HG03520 (cell line): ENCODE measurements around the gene BLACAT1.
"Not testable (repeated sequence)": the region's sequence is repeated elsewhere in the genome, so short reads cannot be mapped to it uniquely, and the experiment has no call there.

Experiments used
- ATAC-seq: cut with Tn5 transposase; IDR thresholded peaks from one replicate; pipeline ENCODE4 v1.9.1; 2021; ENCODE audit warnings: mild to moderate bottlenecking, moderate library complexity; ENCODE audit not compliant: unreplicated experiment

The BLACAT1 gene

GRCh38 chr1:205442051-205442725 lies 13.7 kb downstream of the BLACAT1 start:
- no peak for ATAC-seq

- no peak for ATAC-seq
Measured at GRCh38 chr1:205441716-205442050, 14.2 kb downstream of the BLACAT1 start.

DNA sequence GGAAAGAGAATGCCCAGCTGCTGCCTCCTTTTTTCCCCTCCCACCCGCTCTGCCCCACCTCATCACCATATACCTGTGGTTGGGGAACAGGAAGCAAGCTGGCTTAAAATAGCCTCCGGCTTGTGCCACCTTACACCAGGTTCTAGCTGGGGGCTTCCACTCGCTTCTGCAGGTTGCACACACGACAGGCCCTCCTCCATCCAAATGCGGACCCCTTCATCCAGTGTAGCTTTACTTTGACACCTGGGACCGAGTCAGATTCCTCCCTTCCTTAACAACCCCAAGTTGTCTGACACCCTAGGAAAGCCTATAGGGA lies 14.6 kb downstream of the BLACAT1 start:
- no peak for ATAC-seq

DNA sequence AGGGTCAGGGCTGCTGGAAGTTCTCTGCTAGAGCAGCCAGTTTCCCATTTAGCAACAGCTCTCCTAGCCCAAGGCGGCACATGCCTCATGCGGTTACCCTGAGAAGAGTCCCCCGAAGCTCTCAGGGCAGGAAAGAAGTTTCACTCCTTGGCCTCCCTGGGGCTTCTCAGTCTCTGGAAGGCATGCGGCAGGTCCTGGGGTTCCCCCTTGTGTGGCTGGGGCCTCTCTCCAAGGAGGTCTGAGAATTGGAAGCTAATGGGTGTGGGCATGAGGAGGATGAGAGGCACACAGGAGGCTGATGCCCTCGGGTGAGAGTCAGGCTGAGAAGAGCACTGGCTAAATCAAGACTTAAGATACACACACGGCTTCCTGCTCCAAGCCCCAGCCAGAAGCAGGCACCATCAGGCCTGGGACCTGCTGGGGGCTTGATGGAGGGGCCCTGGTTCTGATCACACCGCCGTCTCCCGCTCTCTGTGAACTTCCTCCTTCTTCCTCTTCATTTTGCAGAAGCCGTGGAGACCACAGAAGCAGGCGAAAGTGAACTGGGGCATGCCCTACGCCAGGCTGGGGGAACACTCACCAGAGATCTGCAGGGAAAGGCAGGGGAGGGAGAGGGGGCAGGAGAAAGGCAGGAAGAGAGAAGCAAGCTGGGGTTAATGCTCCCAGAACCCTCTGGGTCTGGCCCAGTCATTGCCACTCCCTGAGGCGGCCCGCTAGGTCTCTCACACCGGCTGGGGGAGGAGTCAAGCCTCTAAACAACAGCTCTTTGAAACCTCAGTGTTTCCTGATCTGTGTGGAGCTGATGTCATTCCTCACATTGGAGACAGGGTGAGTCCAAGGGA lies 15.1 kb downstream of the BLACAT1 start:
- ATAC-seq: no peak

DNA sequence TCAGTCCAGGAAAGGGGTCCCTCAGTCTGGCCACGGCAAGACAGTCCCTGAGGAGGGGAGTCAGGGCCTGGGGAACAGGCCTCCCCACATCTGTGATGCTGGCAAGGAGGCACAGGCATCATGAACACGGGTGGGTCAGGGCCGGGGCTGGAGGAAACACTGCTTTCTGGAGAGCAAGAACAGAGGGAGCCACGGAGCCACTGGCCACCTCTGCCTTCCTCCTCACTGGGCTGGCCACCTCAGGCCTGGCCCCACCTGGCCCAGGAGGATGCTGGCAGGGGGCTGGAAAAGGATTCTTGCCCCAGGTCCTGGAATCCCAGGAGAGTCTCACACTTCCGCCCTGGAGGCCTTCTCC lies 15.7 kb downstream of the BLACAT1 start:
- ATAC-seq: no peak

GRCh38 chr1:205438213-205439158 lies 17.4 kb downstream of the BLACAT1 start:
- no peak for ATAC-seq

DNA sequence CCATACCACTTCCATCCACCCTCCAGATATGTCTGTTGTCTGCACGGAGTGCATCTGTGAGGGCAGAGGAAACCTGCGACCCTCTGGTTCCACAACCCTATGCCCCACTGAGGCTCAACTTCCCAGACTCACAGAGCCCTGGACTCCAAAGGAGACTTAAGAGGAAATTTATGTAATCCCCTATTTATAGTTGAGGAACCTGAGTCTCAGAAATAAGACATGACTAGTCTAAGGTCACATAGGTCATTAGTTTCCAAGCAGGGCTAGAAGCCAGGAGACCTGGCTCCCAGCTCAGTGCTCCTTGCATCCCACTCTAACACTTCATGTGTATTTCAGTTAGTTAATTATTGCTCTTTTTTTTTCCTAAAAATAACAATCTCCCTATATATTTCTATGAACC lies 18.3 kb downstream of the BLACAT1 start:
- no peak for ATAC-seq

GRCh38 chr1:205436776-205437410 lies 19.0 kb downstream of the BLACAT1 start:
- no peak for ATAC-seq

DNA sequence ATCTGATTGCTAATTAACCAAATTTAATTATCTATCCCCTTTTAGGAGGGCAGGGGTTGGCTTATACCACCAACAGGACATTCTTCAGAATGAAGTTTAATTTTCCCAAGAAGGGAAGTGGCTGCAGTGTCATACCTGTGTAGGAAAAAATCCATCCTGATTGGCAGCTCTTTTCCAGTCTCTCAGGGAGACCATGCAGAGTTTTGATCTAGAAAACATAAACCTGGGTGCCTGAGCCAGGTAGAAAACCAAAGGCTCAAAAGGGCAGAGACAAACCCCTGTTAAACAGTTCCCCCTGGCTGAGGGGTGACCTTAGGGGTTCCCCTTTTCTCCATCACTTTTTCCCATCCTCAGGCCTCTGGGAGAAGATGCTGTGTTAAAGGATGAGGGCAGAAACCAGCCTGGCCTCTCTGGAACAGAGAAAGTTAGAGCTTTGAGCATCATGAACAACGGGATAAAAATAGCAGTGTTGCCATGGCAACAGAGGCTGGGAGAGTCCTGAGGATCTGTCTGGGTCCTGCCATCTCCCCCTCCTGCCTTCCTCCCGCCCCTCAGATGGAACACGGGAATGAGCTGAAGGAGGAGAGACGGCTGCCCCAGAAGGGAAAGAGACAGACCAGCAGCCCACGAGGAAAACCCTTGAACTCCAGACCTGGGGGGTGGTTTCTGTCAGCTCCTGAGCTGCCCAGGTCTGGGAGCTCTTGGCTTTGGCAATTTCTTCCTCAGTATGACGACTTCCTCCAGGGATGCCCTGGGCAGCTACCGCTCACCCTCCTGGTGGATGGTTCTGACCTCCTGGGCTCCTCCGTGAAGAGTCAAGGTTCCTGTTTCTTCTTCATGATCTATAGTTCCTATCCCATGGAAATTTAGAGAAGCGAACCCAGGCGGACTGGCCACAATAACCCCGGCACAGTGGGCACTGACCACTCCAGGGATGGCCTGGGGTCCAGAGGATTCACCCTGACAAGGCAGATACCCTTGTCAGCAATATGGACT lies 20.0 kb downstream of the BLACAT1 start:
- ATAC-seq: no peak

DNA sequence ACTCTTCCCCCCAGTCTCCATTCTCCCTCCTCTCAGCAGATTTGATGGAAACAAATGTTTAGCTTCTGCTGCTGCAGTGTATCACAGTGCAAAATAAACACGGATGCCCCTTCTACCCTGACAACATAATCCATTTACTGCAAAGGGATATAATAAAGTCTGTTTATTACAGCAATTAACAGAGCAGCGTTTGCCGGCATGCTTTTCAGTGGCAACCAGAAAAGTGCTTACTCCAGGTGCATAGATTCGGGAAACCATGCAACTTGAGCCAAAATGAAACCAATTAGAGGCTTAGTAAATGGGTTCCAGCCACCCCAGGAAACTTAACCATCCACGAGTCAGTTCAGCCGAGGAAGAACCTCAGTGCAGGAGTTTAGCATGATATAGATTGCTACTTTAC lies 21.1 kb downstream of the BLACAT1 start:
- no peak for ATAC-seq

DNA sequence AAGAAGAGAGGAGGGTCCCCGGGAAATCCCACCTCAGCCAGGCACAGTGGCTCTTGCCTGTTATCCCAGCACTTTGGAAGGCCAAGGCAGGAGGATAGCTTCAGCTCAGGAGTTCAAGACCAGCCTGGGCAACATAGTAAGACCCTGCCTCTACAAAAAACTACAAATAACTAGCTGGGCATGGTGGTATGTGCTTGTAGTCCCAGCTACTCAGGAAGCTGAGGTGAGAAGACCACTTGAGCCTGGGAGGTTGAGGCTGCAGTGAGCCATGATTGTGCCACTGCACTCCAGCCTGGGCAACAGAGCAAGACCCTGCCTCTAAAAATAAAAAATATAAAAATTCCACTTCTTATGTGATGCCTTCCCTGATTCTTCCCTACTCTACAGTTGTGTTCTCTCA lies 23.2 kb downstream of the BLACAT1 start:
- not testable (repeated sequence) for ATAC-seq

DNA sequence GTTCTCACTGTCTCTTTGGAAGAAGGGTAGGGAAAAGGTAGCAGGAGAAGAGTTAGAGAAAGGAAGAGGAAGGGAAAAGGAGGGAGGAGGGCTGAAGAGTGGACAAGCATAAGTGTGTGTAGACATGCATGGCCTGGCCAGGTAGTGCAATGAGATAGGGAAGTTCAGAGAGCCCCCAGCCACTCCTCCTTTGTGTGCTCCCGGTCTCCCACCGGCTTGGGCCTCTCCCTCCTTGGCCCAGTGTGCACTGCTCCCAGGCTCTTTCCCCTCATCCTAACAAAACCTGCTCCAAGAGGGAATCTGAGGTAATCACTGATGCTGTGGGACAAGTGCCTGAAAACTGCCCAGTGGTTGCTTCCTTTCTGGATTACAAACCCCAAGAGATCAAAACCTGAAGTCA lies 23.7 kb downstream of the BLACAT1 start:
- no peak for ATAC-seq

- no peak for ATAC-seq
Measured at GRCh38 chr1:205430696-205431305, 25.0 kb downstream of the BLACAT1 start.

DNA sequence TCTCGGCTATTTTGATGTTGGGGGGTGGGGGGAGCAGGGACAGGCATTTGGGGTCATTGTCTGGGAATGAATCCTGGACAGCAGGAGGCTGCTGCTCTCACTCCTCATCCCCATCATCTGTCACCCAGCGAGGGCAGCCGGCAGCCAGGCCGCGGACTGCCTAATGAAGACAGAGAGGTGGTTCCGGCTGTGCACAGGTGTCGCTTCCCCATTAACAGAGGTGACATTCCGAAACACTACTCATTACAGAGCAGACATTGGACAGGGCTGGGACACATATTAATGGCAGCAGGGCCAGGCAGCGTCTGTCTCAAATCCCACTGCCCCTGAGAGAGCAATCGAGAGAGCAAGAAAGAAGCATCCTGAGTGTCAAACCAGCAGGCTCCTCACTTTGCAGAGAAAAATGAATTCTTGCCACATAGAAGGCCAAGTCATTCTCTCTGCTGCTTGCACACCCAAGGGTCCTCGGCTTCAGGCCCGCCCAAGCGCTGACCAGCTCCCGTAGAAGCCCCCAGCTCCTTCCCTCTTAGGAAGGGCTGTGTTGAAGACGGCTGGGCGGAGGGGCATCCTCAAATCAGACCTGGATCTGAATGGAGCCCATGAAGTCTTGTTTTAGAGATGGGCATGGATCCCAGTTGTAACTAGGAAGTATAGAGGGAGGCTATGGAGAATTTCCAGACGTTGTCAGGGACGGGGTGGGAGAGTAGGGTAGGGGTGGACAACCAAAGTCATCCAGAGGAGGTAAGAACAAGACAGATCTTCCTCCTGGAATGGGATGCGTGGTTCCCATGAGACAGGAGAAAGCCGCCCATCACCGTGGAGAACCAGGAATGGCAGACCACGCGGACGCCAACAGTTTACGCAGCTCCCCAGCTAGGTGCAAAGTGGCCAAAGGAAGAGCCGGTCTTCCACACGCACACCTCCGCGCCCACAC lies 25.8 kb downstream of the BLACAT1 start:
- no peak for ATAC-seq

DNA sequence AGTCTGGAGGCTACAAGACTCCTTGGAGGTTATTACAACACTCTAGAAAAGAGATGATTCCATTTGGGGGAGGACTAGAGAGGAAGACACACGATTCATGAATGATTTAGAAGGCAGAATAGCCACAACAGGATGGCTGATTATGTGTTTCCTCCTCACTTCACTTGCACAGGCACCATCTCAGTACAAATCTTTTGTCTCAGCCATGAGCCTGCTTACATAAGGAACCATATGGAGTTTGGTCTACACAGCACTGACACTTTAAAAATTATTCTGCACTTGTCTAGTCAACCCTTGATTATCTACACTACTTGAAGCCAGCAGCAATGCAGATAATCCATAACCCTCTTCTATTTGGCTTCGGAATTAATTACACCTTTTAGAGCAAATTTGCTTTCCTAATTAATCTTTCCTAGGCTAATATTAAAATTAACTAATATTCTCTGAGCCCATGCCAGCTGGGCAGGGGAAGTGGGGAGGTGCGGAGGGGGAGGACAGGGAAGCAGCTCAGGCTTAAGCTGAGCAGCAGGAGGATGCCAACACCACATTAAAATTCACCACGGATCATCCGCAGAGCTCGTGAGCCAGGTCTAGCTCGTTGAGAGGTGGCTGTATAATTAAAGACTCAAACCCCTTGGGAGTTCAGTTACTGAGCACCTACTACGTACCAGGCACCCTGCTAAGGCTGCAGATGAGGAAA lies 30.8 kb downstream of the BLACAT1 start:
- ATAC-seq: no peak

DNA sequence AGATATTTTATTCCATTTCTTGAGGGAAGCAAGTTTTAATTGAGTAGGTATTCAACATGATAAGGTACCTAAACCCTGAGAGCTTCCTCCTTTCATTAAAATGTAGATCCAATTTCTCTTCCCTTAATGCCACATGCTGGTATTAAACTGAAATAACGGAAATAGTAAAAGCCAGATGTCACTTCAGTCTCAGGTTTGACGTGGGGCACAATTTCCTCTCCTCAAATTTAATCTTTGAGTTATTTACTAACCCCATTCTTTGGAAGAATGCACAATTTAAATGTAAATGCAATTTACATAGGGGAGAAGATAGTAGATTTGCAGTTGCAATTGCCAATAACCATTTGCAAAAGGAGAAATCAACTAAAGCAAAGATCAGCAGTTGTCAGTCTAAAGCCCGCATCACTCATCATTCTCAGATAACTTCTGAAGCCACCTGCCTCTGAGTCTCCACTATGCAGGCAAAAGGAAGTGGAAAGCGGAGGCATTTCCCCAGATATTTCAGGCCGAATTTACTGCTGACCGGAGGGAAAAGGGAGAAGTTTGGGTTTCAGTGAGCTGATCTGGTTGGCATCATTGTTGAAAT lies 31.9 kb downstream of the BLACAT1 start:
- ATAC-seq: no peak

GRCh38 chr1:205422993-205423642 lies 32.7 kb downstream of the BLACAT1 start:
- no peak for ATAC-seq
